ENCODE data around the gene MYLK3.
"Not testable (repeated sequence)": the region's sequence is repeated elsewhere in the genome, so short reads cannot be mapped to it uniquely, and the experiment has no call there.

MYLK3 gene

DNA sequence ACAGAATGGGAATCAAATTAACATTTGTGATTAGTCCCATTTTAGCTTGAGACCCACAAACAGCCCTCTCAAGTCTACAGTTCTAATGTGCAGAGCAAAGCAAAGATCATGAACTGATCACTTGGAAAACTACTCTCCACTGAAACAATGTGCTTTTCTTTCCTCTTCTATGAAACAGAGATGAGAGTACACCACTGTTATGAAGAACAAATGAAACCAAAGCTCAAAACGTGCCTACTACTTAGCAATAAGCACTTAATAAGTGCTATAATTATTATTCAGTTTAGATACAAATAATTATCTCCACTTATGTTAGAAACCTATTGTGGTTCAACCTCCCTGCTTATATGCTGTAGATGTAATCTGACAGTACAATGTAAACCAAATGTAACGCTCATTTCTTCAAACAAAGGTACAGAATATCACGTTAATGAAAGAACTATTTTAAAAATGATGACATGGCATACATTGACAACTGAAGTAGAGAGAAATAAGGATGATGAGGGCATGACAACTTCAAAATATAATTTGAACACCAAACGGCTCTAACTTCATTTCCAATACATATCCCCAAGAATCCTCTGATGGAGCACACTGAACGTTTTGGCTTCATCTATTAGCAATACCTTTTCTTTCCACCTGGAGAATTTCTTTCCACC is 61.2 kb downstream of the MYLK3 start:
- no peak for TF ChIP-seq POLR2A (IDR thresholded peaks at IDR 0.05; ENCODE audit: low read depth, low read length)
- FAIRE-seq (no peak), DNase-seq (ENCODE audit: insufficient read length, low spot score) (no peak)

DNA sequence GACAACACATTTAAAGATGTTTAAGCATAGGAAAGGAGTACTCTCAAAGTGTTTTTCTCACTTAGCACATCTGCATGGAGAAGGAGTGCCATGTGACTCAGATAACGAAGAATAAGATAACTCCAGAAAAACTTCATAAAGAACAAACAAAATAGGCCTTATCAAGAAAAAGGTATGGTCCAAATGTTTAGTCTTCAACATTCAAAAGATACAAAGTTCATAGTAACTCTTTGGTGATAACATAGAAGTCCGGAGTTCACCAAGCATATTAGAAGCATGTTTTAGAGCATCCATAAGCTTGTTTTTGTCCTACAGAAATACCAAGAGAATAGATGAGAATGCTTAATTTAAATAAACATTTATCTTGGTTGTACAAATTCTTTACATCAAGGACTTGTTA is 66.3 kb downstream of the MYLK3 start:
- DNase-seq (ENCODE audit: insufficient read length, low spot score), result not testable (repeated sequence)

DNA sequence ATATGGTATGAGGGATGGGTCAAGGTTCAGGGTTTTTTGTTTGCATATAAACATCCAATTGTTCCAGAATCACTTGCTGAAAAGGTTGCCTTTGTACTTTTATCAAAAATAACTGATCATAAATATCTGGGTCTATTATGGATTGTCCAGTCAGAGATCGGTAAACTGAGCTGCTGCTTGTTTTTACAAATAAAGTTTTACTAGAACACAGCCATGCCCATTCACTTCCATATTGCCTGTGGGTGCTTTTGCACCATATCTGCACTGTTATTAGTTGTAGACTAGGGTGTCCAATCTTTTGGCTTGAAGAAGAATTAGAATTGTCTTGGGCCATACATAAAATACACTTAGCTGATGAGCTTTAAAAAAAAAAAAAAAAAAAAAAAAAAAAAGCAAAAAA is 70.2 kb downstream of the MYLK3 start:
- not testable (repeated sequence) for DNase-seq (ENCODE audit: insufficient read length, low spot score); FAIRE-seq

More for the DNA sequence above, 66.3 kb downstream of the MYLK3 start:
- FAIRE-seq, result not testable (repeated sequence)

DNA sequence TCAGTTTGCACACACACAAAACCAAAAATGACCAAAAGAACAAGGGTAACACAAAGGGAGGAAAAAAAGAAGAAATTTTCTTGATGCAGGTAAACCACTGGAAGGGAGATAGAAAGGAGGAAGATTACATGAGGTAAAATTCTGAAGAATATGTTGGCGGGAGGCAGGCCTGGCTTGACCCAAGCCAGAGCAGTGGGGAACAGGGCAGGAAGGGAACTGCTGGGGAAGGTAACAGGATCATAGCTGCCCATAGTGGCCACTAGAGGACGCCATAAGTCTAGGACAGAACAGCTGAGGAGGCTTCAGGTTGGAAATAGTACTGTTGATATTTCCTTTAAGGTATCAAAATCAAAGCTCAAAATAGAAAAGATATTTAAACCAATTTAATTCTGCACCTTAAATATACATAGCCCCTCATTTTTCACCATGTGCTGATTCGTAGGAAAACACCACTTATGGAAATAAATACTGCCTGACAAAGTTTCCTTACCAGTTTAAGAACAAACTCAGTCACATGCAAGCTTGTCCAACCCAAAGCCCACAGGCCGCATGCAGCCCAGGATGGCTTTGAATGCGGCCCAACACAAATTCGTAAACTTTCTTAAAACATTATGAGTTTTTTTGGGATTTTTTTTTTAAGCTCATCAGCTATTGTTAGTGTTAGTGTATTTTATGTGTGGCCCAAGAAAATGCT is 74.7 kb downstream of the MYLK3 start:
- DNase-seq (ENCODE audit: insufficient read length, low spot score) (peak; percentile 37), FAIRE-seq (peak; percentile 96)
- no peak for TF ChIP-seq POLR2A (IDR thresholded peaks at IDR 0.05; ENCODE audit: low read depth, low read length)

DNA sequence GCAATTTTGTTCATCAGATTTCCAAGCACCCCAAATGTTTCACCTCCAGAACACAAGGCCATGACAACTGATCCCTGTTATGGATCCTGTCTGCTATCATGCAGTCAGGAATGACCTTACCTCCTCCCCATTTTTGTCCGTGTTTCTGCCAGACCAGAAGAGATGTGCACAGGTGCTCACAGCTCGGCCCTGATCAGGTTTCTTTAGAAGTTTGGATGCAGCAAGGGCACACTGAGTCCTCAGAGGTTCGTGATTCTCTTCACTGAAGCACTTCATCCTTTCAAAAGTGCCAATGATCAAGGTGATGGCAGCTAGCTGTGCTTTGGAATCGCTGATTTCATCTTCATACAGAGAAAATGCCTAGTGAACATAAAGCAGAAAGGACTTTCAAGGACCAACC is 86.0 kb downstream of the MYLK3 start:
- FAIRE-seq (peak; percentile 23), DNase-seq (ENCODE audit: insufficient read length, low spot score) (no peak)

DNA sequence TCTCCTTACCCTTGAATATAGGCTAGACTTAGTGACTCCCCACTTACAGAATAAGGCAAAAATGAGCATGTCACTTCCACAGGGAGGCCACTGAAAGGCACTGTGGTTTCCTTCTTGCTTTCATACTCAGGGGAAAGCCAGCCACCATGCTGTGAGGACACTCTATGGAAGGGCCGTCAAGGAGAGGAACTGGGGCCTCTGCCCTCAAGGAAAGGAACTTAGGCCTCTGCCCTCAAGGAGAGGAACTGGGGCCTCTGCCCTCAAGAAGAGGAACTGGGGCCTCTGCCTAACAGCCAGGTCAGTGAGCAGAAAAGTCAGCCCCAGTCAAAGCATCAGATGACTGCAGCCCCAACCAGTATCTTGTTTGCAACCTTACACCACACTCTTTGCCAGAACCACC is 89.2 kb downstream of the MYLK3 start:
- DNase-seq (ENCODE audit: insufficient read length, low spot score) (no peak), FAIRE-seq (no peak)
- no peak for TF ChIP-seq POLR2A (IDR thresholded peaks at IDR 0.05; ENCODE audit: low read depth, low read length)

More for the DNA sequence above, 86.0 kb downstream of the MYLK3 start:
- no peak for TF ChIP-seq POLR2A (IDR thresholded peaks at IDR 0.05; ENCODE audit: low read depth, low read length)

All from H54 (cell line).